ENCODE data around the gene RUBCN. TPM values are rescaled to one million over a fixed set of nuclear protein-coding genes. Genes with fewer than 3 reads are reported as not detected.

RUBCN gene
- total and polyA plus RNA-seq, 10 donors = 7.5 to 129 (median 60.6) TPM

DNA sequence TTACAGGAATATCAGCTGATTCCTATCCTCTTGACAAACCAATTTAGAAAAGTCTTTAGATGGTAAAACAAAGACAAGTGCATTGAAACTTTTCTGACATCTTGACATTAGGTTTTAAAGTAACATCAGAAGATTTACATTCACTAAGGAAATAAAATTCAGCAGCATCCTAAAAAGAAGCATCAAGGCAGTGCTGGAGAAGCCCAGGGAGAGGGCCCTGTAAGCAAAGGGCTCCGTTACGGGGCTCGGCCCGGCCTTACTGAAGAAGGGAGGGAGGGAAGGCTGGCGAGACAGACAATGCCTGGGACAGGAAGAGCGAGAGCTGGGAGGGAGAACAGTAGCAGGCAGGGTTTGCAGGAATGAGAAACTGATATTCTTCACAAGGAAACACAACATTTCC, 39.3 kb downstream of the RUBCN start:
- intact Hi-C loops (cut with DNase I; ENCODE audit: low total_unique reads) = no loop called here
- no peak for TF ChIP-seq POLR2A (IDR thresholded peaks at IDR 0.05)
- TF ChIP-seq POLR2AphosphoS5 (IDR thresholded peaks at IDR 0.05) = no peak
- TF ChIP-seq, protein P1, sequence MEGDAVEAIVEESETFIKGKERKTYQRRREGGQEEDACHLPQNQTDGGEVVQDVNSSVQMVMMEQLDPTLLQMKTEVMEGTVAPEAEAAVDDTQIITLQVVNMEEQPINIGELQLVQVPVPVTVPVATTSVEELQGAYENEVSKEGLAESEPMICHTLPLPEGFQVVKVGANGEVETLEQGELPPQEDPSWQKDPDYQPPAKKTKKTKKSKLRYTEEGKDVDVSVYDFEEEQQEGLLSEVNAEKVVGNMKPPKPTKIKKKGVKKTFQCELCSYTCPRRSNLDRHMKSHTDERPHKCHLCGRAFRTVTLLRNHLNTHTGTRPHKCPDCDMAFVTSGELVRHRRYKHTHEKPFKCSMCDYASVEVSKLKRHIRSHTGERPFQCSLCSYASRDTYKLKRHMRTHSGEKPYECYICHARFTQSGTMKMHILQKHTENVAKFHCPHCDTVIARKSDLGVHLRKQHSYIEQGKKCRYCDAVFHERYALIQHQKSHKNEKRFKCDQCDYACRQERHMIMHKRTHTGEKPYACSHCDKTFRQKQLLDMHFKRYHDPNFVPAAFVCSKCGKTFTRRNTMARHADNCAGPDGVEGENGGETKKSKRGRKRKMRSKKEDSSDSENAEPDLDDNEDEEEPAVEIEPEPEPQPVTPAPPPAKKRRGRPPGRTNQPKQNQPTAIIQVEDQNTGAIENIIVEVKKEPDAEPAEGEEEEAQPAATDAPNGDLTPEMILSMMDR (IDR thresholded peaks at IDR 0.05 in 8 of 11, conservative IDR thresholded peaks at IDR 0.05 in 3 of 11) = no peak

DNA sequence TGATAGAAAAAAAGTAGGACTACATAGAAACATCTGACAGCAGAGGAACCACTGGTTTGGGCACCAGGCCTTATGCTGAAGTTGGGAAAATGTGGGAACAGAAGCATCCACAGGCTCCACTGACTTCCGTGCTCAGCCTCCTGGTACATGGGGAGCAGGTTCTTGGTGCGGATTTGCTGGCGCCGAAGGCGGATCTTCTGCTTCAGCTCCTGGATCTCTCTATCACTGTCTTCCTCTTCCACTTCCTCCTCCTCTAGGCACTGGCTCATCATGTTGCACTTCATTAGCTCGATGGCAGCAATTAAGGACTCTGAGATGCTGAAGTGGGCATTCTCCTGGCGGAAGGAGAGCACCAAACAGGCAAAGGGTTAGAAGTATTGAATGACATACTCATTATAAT, 42.5 kb downstream of the RUBCN start:
- no peaks in the 10 kb centered on the region for H3K4me1 ChIP-seq
- no peak for DNase-seq
- no peaks in the 10 kb centered on the region for H3K27me3 ChIP-seq (replicated peaks in 1 of 7)
- peaks cover 5 to 100% (median 82%) of the 10 kb centered on the region in 6 donors for H3K36me3 ChIP-seq
- H3K9me3 ChIP-seq = no peaks in the 10 kb centered on the region
- intact Hi-C loops (cut with DNase I; ENCODE audit: low total_unique reads) = no loop called here
- H3K4me3 ChIP-seq = no peak overlapping the region
- WGBS, 5 donors = 84 to 95% (median 93%) methylated on average over 7 of the region's 7 CpGs
- TF ChIP-seq, protein P1 (IDR thresholded peaks at IDR 0.05 in 8 of 11, conservative IDR thresholded peaks at IDR 0.05 in 3 of 11) = no peak
- no peak for TF ChIP-seq POLR2AphosphoS5 (IDR thresholded peaks at IDR 0.05)
- no peak for TF ChIP-seq POLR2A (IDR thresholded peaks at IDR 0.05)
- H3K27ac ChIP-seq = no peak overlapping the region

More for the DNA sequence above, 39.3 kb downstream of the RUBCN start:
- 96 to 98% (median 97%) methylated on average over 6 of the region's 6 CpGs for whole genome bisulfite sequencing, 5 donors
- DNase-seq = no peak
- Histone ChIP-seq H3K27ac (no peak overlapping the region), H3K4me3 (no peak overlapping the region), H3K36me3 (peaks cover 9 to 100% (median 86%) of the 10 kb centered on the region in 6 donors), H3K4me1 (no peaks in the 10 kb centered on the region), H3K9me3 (no peaks in the 10 kb centered on the region), H3K27me3 (replicated peaks in 1 of 7) (no peaks in the 10 kb centered on the region)

DNA sequence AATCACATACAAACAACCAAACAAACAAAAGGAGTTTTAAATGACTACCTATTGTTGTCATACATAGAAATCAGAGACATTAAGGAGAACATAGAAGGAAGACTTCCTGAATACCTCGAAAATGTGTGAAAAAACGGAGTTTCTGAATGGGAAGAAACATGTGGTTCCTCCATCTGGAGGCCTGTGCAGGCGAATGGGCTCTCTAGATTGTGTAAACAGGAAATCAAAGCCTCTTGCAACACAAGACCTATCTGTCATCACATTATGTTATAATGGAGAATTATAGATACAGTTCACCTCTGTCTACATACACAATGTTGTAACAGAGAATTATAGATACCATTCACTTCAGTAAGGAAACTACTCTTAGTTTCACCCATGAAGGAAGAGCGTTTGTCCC, 44.1 kb downstream of the RUBCN start:
- H3K9me3 ChIP-seq = no peaks in the 10 kb centered on the region
- WGBS, 5 donors = 48 to 82% (median 56%) methylated on average over 4 of the region's 4 CpGs
- intact Hi-C loops (cut with DNase I; ENCODE audit: low total_unique reads) = no loop called here
- TF ChIP-seq, protein P1 (IDR thresholded peaks at IDR 0.05 in 8 of 11, conservative IDR thresholded peaks at IDR 0.05 in 3 of 11) = no peak
- TF ChIP-seq POLR2AphosphoS5 (IDR thresholded peaks at IDR 0.05) = no peak
- no peak for TF ChIP-seq POLR2A (IDR thresholded peaks at IDR 0.05)
- no peak overlapping the region for H3K4me3 ChIP-seq
- H3K36me3 ChIP-seq = peaks cover 5 to 100% (median 80%) of the 10 kb centered on the region in 6 donors
- no peaks in the 10 kb centered on the region for H3K27me3 ChIP-seq (replicated peaks in 1 of 7)
- H3K27ac ChIP-seq = no peak overlapping the region
- H3K4me1 ChIP-seq = no peaks in the 10 kb centered on the region
- DNase-seq = no peak

- H3K27ac ChIP-seq = no peak overlapping the region
- no peak for TF ChIP-seq POLR2AphosphoS5 (IDR thresholded peaks at IDR 0.05)
- TF ChIP-seq, protein P1 (IDR thresholded peaks at IDR 0.05 in 8 of 11, conservative IDR thresholded peaks at IDR 0.05 in 3 of 11) = no peak
- no peak for TF ChIP-seq POLR2A (IDR thresholded peaks at IDR 0.05)
- no peaks in the 10 kb centered on the region for H3K9me3 ChIP-seq
- peaks cover 5 to 100% (median 71%) of the 10 kb centered on the region in 6 donors for H3K36me3 ChIP-seq
- intact Hi-C loops (cut with DNase I; ENCODE audit: low total_unique reads) = no loop called here
- no peak for DNase-seq
- 93 to 98% (median 94%) methylated on average over 6 of the region's 6 CpGs for WGBS, 5 donors
- H3K4me3 ChIP-seq = no peak overlapping the region
- no peaks in the 10 kb centered on the region for H3K4me1 ChIP-seq
- H3K27me3 ChIP-seq (replicated peaks in 1 of 7) = no peaks in the 10 kb centered on the region
These were observed 46.0 kb downstream of the RUBCN start for GRCh38 chr3:197690754-197691153.
